GM13976 (cell line): ENCODE data around the gene TBC1D17.

Source experiments
- DNase-seq: peaks from one replicate; pipeline ENCODE4 v3.0.0; 2012; ENCODE audit warnings: low spot score
- CTCF ChIP-seq: IDR thresholded peaks from 2 replicates; pipeline ENCODE4 v1.5.1; 2012; ENCODE audit warnings: borderline replicate concordance, mild to moderate bottlenecking; ENCODE audit not compliant: insufficient read depth; ENCODE audit errors: extremely low read depth, missing control alignments, control extremely low read depth
- in situ Hi-C: fragments of 300-500 bp; cut with MboI; formaldehyde crosslinking; loops from one replicate; pipeline ENCODE4 v1.12.0; 2022; ENCODE audit warnings: low sequenced_read_pairs, mixed read lengths, inconsistent platforms; ENCODE audit not compliant: unreplicated experiment

The TBC1D17 gene

GRCh38 chr19:49846408-49846807, 31.1 kb upstream of the TBC1D17 start:
- in situ Hi-C loops, result no loop called here
- no peak for DNase-seq
- TF ChIP-seq CTCF, result no peak

- no peak for DNase-seq
- in situ Hi-C loops, result no loop called here
- no peak for TF ChIP-seq CTCF
Measured at GRCh38 chr19:49847731-49848696, 29.5 kb upstream of the TBC1D17 start.

- TF ChIP-seq CTCF, result no peak
- no peak for DNase-seq
- in situ Hi-C loops, result no loop called here
Measured at GRCh38 chr19:49848938-49849337, 28.6 kb upstream of the TBC1D17 start.

- TF ChIP-seq CTCF, result no peak
- in situ Hi-C loops, result no loop called here
- DNase-seq, result no peak
Measured at GRCh38 chr19:49849433-49850220, 27.9 kb upstream of the TBC1D17 start.

- TF ChIP-seq CTCF, result no peak
- in situ Hi-C loops, result no loop called here
- no peak for DNase-seq
Measured at GRCh38 chr19:49850221-49850486, 27.3 kb upstream of the TBC1D17 start.

GRCh38 chr19:49850487-49851342, 26.8 kb upstream of the TBC1D17 start, which contains the start of gene PTOV1:
TSS of gene PTOV1 (plus strand) at chr19:49851159.
- TF ChIP-seq CTCF, result no peak
- in situ Hi-C loops, result no loop called here
- DNase-seq, result peak; percentile 98
